ENCODE measurements around the gene AJUBA.

AJUBA gene

DNA sequence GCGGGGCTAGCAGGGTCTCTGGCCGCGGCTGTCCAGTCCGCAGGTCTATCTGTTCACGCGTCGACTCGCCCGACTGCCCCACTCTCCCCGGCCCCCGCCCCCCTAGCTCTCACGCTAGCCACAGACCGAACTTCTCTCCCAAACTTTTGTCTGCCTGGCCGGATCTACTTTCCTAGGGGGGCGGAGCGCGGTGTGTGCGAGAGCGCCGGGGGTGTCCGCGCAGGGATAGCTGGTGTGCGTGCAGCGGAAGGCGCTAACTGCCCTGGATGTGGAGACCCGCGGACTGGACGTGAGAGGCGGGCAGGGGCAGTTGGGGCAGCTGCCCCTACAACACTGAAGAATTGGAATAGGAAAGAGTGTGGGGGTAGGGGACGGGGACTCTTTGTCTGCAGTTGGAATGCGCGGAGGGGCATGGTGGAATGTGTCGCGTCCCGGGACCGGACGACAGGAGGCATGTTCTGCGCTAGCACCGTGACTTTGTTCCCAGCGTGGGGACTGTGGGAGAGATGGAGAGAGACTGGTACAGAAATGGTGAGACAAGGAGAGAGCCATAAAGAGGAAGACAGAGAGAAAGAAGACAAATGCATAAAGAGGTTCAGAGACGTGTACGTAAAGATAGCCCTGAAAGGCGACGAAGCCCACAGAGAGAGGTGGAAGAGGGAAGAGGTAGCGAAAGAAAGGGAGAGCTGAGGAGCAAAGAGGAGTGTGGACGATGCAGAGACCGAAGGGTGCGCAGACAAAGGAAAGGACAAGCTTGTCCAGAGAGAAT, at the start of gene AJUBA:
Gene AJUBA, minus strand, starts transcription at position 75 of the 769 bp plus-strand sequence. CDS start 285 bp downstream, outside the sequence.
- in situ Hi-C loops (cut with HindIII; ENCODE audit: low pct_unique_long_range_greater_than_20kb, low sequenced_read_pairs): no loop called here
- DNase-seq (ENCODE audit: low read depth in 1 of 2, low spot score in 1 of 2): peak; percentile 79 to 95
- no peak for TF ChIP-seq JUND (IDR thresholded peaks at IDR 0.05; ENCODE audit: low read depth)

GRCh38 chr14:23030936-23031335, 48.6 kb upstream of the AJUBA start:
- DNase-seq (ENCODE audit: low read depth in 1 of 2, low spot score in 1 of 2): no peak
- in situ Hi-C loops (cut with HindIII; ENCODE audit: low pct_unique_long_range_greater_than_20kb, low sequenced_read_pairs): no loop called here
- TF ChIP-seq JUND (IDR thresholded peaks at IDR 0.05; ENCODE audit: low read depth): no peak

DNA sequence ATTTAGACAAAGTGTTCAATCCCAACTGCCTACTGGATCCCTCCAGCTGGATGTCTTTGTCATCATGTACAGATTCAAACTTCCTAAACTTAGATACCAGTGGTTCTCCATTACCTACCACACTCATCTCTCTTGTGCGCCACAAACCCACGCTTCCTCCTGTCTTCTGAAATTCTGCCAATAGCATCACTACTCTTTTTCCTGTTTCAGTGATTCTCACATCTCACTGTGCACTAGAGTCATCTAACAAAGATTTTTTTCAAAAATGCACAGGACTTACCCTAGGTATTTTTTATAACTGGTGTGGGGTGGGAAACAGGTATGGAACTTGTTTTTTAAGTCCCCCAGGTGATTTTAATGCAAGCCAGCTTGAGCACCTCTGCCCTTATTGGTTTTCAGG, 46.4 kb upstream of the AJUBA start:
- no peak for TF ChIP-seq JUND (IDR thresholded peaks at IDR 0.05; ENCODE audit: low read depth)
- in situ Hi-C loops (cut with HindIII; ENCODE audit: low pct_unique_long_range_greater_than_20kb, low sequenced_read_pairs): no loop called here
- DNase-seq (ENCODE audit: low read depth in 1 of 2, low spot score in 1 of 2): no peak

DNA sequence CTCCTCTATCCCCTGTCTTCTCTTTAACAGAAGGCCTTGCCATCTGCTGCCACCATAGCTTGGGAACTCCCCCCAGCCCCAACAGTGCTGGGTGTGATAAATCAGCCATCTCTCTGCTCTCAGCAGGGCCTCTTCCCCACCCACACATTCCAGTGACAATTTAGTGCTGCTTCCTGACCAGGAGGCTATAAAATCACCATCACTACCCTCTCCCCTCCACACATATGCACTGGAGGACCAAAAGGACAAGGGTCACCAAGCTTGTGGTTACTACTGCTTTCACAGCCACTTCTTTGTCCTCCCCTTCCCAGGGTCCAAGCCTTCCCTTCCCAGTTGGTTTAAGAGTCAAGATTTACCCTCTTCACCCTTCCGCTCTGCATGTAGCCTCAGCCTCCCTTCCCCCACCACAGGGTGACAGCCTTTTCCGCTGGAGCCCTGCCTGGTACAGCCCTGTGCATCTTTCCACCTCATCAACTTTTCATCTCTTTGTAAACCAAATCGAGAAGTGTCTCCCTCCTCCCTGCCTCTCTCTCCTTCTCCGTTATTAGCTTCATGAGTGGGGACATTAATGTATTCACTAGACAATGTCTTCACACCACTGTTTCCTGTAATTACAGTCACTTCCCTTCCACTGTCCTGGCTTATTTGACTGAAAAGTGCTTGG, 42.9 kb upstream of the AJUBA start:
- in situ Hi-C loops (cut with HindIII; ENCODE audit: low pct_unique_long_range_greater_than_20kb, low sequenced_read_pairs): no loop called here
- DNase-seq (ENCODE audit: low read depth in 1 of 2, low spot score in 1 of 2): no peak
- TF ChIP-seq JUND (IDR thresholded peaks at IDR 0.05; ENCODE audit: low read depth): no peak

DNA sequence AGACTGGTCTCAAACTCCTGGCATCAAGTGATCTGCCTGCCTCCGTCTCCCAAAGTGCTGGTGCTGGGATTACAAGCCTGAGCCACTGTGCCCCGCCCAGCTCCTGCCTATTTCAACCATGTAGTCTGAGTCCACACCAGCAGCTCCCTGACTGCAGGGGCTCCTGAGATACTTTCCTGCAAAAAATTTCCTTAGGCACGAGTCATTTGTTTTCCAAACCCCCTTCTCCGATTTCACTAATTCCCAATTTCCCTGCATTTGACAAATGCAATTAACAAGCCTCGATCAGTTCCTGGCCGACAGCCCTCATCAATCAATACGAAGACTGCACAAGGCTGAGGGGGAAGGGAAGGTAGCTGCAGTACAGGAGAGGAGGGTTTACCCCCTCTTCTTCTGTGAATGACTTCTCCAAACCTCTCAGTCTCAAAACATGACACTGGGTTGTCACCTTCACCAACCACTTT, 42.3 kb upstream of the AJUBA start:
- in situ Hi-C loops (cut with HindIII; ENCODE audit: low pct_unique_long_range_greater_than_20kb, low sequenced_read_pairs): no loop called here
- no peak for DNase-seq (ENCODE audit: low read depth in 1 of 2, low spot score in 1 of 2)
- TF ChIP-seq JUND (IDR thresholded peaks at IDR 0.05; ENCODE audit: low read depth): no peak

DNA sequence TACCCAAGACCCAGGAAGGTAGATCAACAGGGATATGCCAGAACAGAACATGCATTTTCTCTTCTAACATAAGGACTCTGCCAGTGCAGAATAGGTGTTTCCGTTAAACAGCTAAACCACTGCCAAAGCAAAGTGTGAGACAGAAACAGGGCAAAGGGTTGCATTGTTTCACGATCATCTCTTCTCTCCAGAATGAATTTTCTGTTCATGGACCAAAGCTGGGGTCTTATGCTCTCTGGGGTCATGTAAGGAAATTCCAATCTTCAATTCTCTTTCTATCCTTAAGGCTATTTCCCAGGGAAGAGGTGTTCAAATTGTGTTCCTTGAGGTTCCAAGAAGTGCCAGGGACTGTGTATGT, 41.4 kb upstream of the AJUBA start:
- TF ChIP-seq JUND (IDR thresholded peaks at IDR 0.05; ENCODE audit: low read depth): no peak
- DNase-seq (ENCODE audit: low read depth in 1 of 2, low spot score in 1 of 2): no peak
- in situ Hi-C loops (cut with HindIII; ENCODE audit: low pct_unique_long_range_greater_than_20kb, low sequenced_read_pairs): no loop called here

- no peak for TF ChIP-seq JUND (IDR thresholded peaks at IDR 0.05; ENCODE audit: low read depth)
- DNase-seq (ENCODE audit: low read depth in 1 of 2, low spot score in 1 of 2): no peak
These were observed 40.9 kb upstream of the AJUBA start for GRCh38 chr14:23023022-23023794.

GRCh38 chr14:23021889-23022442, 39.6 kb upstream of the AJUBA start:
- in situ Hi-C loops (cut with HindIII; ENCODE audit: low pct_unique_long_range_greater_than_20kb, low sequenced_read_pairs): no loop called here
- no peak for TF ChIP-seq JUND (IDR thresholded peaks at IDR 0.05; ENCODE audit: low read depth)
- no peak for DNase-seq (ENCODE audit: low read depth in 1 of 2, low spot score in 1 of 2)

More at GRCh38 chr14:23023022-23023794, 40.9 kb upstream of the AJUBA start:
- in situ Hi-C loops (cut with HindIII; ENCODE audit: low pct_unique_long_range_greater_than_20kb, low sequenced_read_pairs): no loop called here

DNA sequence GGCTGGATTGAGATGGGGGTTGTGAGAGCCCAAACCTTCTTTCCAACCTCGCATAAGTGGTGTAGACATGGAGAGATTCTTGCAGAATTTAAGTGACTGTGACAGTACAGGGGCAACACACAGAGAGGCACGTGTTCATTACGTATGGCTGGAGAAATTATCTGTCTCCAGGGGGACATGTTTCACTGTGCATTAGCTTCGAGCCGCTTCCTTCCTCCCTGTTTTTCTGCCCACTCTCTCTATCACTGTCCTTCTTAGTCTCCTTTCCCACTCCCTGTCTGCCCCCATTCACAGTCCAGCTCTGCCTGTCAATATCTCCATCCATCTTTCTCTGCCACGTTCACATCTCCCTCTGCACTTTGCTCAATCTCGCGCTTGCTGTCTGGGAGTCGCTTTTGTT, 39.1 kb upstream of the AJUBA start:
- in situ Hi-C loops (cut with HindIII; ENCODE audit: low pct_unique_long_range_greater_than_20kb, low sequenced_read_pairs): no loop called here
- TF ChIP-seq JUND (IDR thresholded peaks at IDR 0.05; ENCODE audit: low read depth): no peak

GRCh38 chr14:23020143-23021128, 38.1 kb upstream of the AJUBA start:
- no peak for TF ChIP-seq JUND (IDR thresholded peaks at IDR 0.05; ENCODE audit: low read depth)
- in situ Hi-C loops (cut with HindIII; ENCODE audit: low pct_unique_long_range_greater_than_20kb, low sequenced_read_pairs): no loop called here
- DNase-seq (ENCODE audit: low read depth in 1 of 2, low spot score in 1 of 2): no peak

More for the DNA sequence above, 39.1 kb upstream of the AJUBA start:
- no peak for DNase-seq (ENCODE audit: low read depth in 1 of 2, low spot score in 1 of 2)

GRCh38 chr14:23018107-23018506, 35.8 kb upstream of the AJUBA start:
- DNase-seq (ENCODE audit: low read depth in 1 of 2, low spot score in 1 of 2): no peak
- in situ Hi-C loops (cut with HindIII; ENCODE audit: low pct_unique_long_range_greater_than_20kb, low sequenced_read_pairs): no loop called here
- TF ChIP-seq JUND (IDR thresholded peaks at IDR 0.05; ENCODE audit: low read depth): no peak
